IMR-90 (cell line): ENCODE results near the gene PSAPL1. TPM values are rescaled to one million over a fixed set of nuclear protein-coding genes. Genes with fewer than 3 reads are reported as not detected.

Source experiments
- ATAC-seq: fragments of 200-7000 bp; cut with Tn5 transposase; 2 replicates; pipeline ENCODE4 v1.9.1; 2020; ENCODE audit warnings: low read depth, mild to moderate bottlenecking, moderate library complexity
- BruUV-seq: library from RNA; stranded (reverse); fragments of 400-500 nt; replicated peaks from 2 replicates; lab custom pipeline; 2021; lab: Mats Ljungman, UMichigan
- CTCF ChIA-PET: fragments of 300-600 bp; formaldehyde crosslinking; extraction: SDS; loops from one replicate; lab custom pipeline; 2021; ENCODE audit warnings: antibody characterized with exemption; lab: Yijun Ruan, JAX
- POLR2A ChIA-PET: fragments of 300-600 bp; sonication (Branson Sonifier 250); formaldehyde crosslinking; loops from one replicate; lab custom pipeline; 2022; ENCODE audit warnings: antibody characterized with exemption; ENCODE audit not compliant: unreplicated experiment; lab: Charles Lee
- DNase-seq: peaks from one replicate; pipeline ENCODE4 v3.0.0; 2013
- H2AFZ ChIP-seq: replicated peaks from 2 replicates; pipeline ENCODE3; 2013; ENCODE audit warnings: low read length, mild to moderate bottlenecking; ENCODE audit not compliant: poor library complexity
- H2AK5ac ChIP-seq: 2 replicates; pipeline ENCODE4 v1.6.1; 2013; ENCODE audit warnings: low read depth, low read length, inconsistent platforms
- H2AK9ac ChIP-seq: replicated peaks from 2 replicates; pipeline ENCODE3; 2013; ENCODE audit warnings: mild to moderate bottlenecking, low read depth, low read length, moderate library complexity; ENCODE audit not compliant: poor library complexity
- H2BK120ac ChIP-seq: 2 replicates; pipeline ENCODE4 v1.6.1; 2013; ENCODE audit warnings: low read depth, low read length, inconsistent platforms
- H2BK15ac ChIP-seq: 3 replicates; pipeline ENCODE4 v1.6.1; 2013; ENCODE audit warnings: low read depth, low read length, inconsistent platforms
- H2BK20ac ChIP-seq: 2 replicates; pipeline ENCODE4 v1.6.1; 2013; ENCODE audit warnings: low read depth, mild to moderate bottlenecking, inconsistent platforms, low read length, moderate library complexity
- H2BK5ac ChIP-seq: 2 replicates; pipeline ENCODE4 v1.6.1; 2013; ENCODE audit warnings: mild to moderate bottlenecking, low read depth, low read length, inconsistent platforms; ENCODE audit not compliant: poor library complexity, severe bottlenecking
- H3K14ac ChIP-seq: replicated peaks from 2 replicates; pipeline ENCODE4 v1.6.1; 2013; ENCODE audit warnings: low read depth, low read length, inconsistent platforms
- H3K18ac ChIP-seq: 2 replicates; pipeline ENCODE4 v1.6.1; 2013; ENCODE audit warnings: low read depth, low read length, control low read depth
- H3K23ac ChIP-seq: 2 replicates; pipeline ENCODE4 v1.6.1; 2013; ENCODE audit warnings: low read depth, low read length, inconsistent platforms
- H3K27ac ChIP-seq: 2 replicates; pipeline ENCODE4 v1.5.1; 2013; ENCODE audit warnings: mild to moderate bottlenecking, control low read depth, low read length; ENCODE audit not compliant: insufficient read depth
- H3K27me3 ChIP-seq: 2 replicates; pipeline ENCODE4 v1.6.1; 2013; ENCODE audit warnings: low read length; ENCODE audit not compliant: control insufficient read depth, insufficient read depth
- H3K36me3 ChIP-seq: 2 replicates; pipeline ENCODE4 v1.6.1; 2013; ENCODE audit warnings: low read length, mixed read lengths; ENCODE audit not compliant: control insufficient read depth, insufficient read depth
- H3K4ac ChIP-seq: 2 replicates; pipeline ENCODE4 v1.6.1; 2013; ENCODE audit warnings: low read depth, low read length, inconsistent platforms
- H3K4me1 ChIP-seq: 2 replicates; pipeline ENCODE4 v1.6.1; 2013; ENCODE audit warnings: low read length, mixed read lengths; ENCODE audit not compliant: control insufficient read depth, insufficient read depth
- H3K4me2 ChIP-seq: 2 replicates; pipeline ENCODE4 v1.6.1; 2013; ENCODE audit warnings: low read depth, mild to moderate bottlenecking, control low read depth, low read length, moderate library complexity
- H3K4me3 ChIP-seq: 2 replicates; pipeline ENCODE4 v1.5.1; 2013; ENCODE audit warnings: low read depth, mild to moderate bottlenecking, control low read depth, low read length, moderate library complexity; ENCODE audit not compliant: insufficient read depth
- H3K56ac ChIP-seq: 2 replicates; pipeline ENCODE4 v1.6.1; 2013; ENCODE audit warnings: low read length, inconsistent platforms; ENCODE audit not compliant: insufficient read depth; ENCODE audit errors: extremely low read depth
- H3K79me1 ChIP-seq, 2 experiments: 2 replicates each; pipeline ENCODE4 v1.6.1; 2013; ENCODE audit warnings: low read length in 2 of 2, inconsistent platforms in 1 of 2, low read depth in 1 of 2
- H3K9ac ChIP-seq: 2 replicates; pipeline ENCODE4 v1.6.1; 2013; ENCODE audit warnings: low read depth, low read length, control low read depth
- H3K9me1 ChIP-seq: 2 replicates; pipeline ENCODE4 v1.6.1; 2013; ENCODE audit warnings: low read length, inconsistent platforms; ENCODE audit not compliant: insufficient read depth
- H3K9me3 ChIP-seq: 2 replicates; pipeline ENCODE4 v1.6.1; 2013; ENCODE audit warnings: low read length; ENCODE audit not compliant: control insufficient read depth, insufficient read depth
- H4K20me1 ChIP-seq: 2 replicates; pipeline ENCODE4 v1.6.1; 2013; ENCODE audit warnings: low read length, inconsistent platforms; ENCODE audit not compliant: insufficient read depth
- H4K5ac ChIP-seq: 2 replicates; pipeline ENCODE4 v1.6.1; 2013; ENCODE audit warnings: mild to moderate bottlenecking, low read depth, low read length, control low read depth
- H4K8ac ChIP-seq, 2 experiments: 2 replicates each; pipeline ENCODE4 v1.6.1; 2013; ENCODE audit warnings: low read depth in 2 of 2, low read length in 2 of 2, control low read depth in 1 of 2, inconsistent platforms in 1 of 2
- H4K91ac ChIP-seq: 2 replicates; pipeline ENCODE4 v1.6.1; 2013; ENCODE audit warnings: low read depth, low read length, inconsistent platforms; ENCODE audit not compliant: insufficient read depth
- CHD1 ChIP-seq: IDR thresholded peaks from 2 replicates; pipeline ENCODE4 v1.6.1; 2012; ENCODE audit warnings: low read depth, low read length, improper control_type of control experiment
- FOS ChIP-seq: fragments of 150-350 bp; IDR thresholded peaks from 2 replicates; pipeline ENCODE4 v1.6.1; 2016; ENCODE audit warnings: low read depth, low read length
- MAFK ChIP-seq: IDR thresholded peaks from 2 replicates; pipeline ENCODE4 v1.6.1; 2012; ENCODE audit warnings: low read depth, low read length, improper control_type of control experiment
- RAD21 ChIP-seq: IDR thresholded peaks from 2 replicates; pipeline ENCODE4 v1.6.1; 2012; ENCODE audit warnings: low read length, improper control_type of control experiment
- RCOR1 ChIP-seq: IDR thresholded peaks from 2 replicates; pipeline ENCODE4 v1.6.1; 2012; ENCODE audit warnings: mild to moderate bottlenecking, low read length, improper control_type of control experiment; ENCODE audit not compliant: insufficient replicate concordance
- WGBS, 2 experiments: methylation state at CpG; one replicate each; pipeline versions ENCODE4 v1.1.5 to v1.1.7; 2013; ENCODE audit warnings: missing lambda C conversion rate in 2 of 2; ENCODE audit not compliant: insufficient read length in 1 of 2; ENCODE audit errors: extremely low coverage in 2 of 2; 5-methylcytosine and 5-hydroxymethylcytosine counted together
- dilution Hi-C: fragments of 300-500 bp; cut with HindIII; formaldehyde crosslinking; loops from one replicate; pipeline ENCODE4 v1.14.3; 2018; ENCODE audit warnings: low sequenced_read_pairs; ENCODE audit not compliant: unreplicated experiment
- in situ Hi-C: fragments of 300-500 bp; cut with MboI; formaldehyde crosslinking; loops from 3 replicates; pipeline ENCODE4 v1.14.3; 2019; ENCODE audit warnings: low sequenced_read_pairs, inconsistent platforms, mixed read lengths
- intact Hi-C: fragments of 100-400 bp; cut with micrococcal nuclease; formaldehyde crosslinking; loops from 2 replicates; pipeline ENCODE4 v1.10.0; 2022
- polyA plus RNA-seq, 3 experiments: library from polyadenylated mRNA; depleted of rRNA; stranded (reverse); fragments of >200 nt; gene quantifications; 2 replicates each; pipeline ENCODE4 v1.2.3, GENCODE V29; 2012; ENCODE audit warnings: low replicate concordance in 1 of 3
- total RNA-seq: library from RNA; depleted of rRNA; stranded (reverse); fragments of >200 nt; gene quantifications from 2 replicates; pipeline ENCODE4 v1.2.3, GENCODE V29; 2012
- TF ChIP-seq, protein P1 (sequence below): conservative IDR thresholded peaks from 2 replicates; pipeline ENCODE4 v1.5.1; 2012; ENCODE audit warnings: mild to moderate bottlenecking, low read depth, low read length, improper control_type of control experiment
- TF ChIP-seq, protein P2 (sequence below): fragments of 150-350 bp; IDR thresholded peaks from 2 replicates; pipeline ENCODE4 v1.6.1; 2016; ENCODE audit warnings: low read depth, mild to moderate bottlenecking, low read length, moderate library complexity, borderline replicate concordance

The PSAPL1 gene
- total and polyA plus RNA-seq, 2 of the 4 experiments (the other 2 are of a cell fraction): not detected

DNA sequence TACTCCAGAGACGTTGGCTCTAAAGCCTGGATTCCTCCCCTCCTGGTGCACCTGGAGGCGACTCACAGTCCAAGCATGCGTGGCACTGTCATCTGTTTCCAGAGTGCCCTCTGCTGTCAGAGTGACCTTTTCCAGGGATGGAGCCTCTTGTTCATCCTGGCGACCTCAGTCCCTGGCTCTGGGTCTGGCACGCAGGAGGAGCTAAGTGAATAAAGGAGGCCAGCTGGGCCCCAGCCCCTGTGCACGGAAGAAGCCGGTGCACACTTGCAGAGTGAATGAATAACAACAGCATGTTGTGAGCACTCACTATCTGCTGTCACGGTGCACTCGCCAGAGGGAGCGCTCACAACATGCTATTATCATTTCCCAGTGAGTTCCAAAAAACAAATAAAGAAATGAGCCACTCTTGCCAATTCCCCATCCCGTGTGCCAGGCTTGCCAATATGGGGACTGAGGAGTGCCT, 27.8 kb upstream of the PSAPL1 start:
- no peak overlapping the region for H3K4me2 ChIP-seq
- H3K9ac ChIP-seq: no peak overlapping the region
- no TSS peak for BruUV-seq
- no peak overlapping the region for H2AFZ ChIP-seq
- no peaks in the 10 kb centered on the region for H4K20me1 ChIP-seq
- 42% methylated on average over 8 of the region's 11 CpGs; no CpG with 5 or more reads in 1 of the 2 experiments for whole genome bisulfite sequencing, 2 experiments
- H4K8ac ChIP-seq: no peak overlapping the region
- H2BK15ac ChIP-seq: no peak overlapping the region
- H3K4me3 ChIP-seq: no peak overlapping the region
- H2BK20ac ChIP-seq: no peak overlapping the region
- peak overlapping the region; percentile 51 for H2AK9ac ChIP-seq
- dilution Hi-C loops (no loop called here), in situ Hi-C loops (no loop called here), intact Hi-C loops (no loop called here)
- POLR2A ChIA-PET: no interaction called here
- no peaks in the 10 kb centered on the region for H3K4me1 ChIP-seq
- no peak for TF ChIP-seq MAFK
- no peak for TF ChIP-seq RCOR1
- TF ChIP-seq, protein P1, sequence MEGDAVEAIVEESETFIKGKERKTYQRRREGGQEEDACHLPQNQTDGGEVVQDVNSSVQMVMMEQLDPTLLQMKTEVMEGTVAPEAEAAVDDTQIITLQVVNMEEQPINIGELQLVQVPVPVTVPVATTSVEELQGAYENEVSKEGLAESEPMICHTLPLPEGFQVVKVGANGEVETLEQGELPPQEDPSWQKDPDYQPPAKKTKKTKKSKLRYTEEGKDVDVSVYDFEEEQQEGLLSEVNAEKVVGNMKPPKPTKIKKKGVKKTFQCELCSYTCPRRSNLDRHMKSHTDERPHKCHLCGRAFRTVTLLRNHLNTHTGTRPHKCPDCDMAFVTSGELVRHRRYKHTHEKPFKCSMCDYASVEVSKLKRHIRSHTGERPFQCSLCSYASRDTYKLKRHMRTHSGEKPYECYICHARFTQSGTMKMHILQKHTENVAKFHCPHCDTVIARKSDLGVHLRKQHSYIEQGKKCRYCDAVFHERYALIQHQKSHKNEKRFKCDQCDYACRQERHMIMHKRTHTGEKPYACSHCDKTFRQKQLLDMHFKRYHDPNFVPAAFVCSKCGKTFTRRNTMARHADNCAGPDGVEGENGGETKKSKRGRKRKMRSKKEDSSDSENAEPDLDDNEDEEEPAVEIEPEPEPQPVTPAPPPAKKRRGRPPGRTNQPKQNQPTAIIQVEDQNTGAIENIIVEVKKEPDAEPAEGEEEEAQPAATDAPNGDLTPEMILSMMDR: 0 out of 2 replicates have a peak, but pooled peaks have one; percentile 8
- TF ChIP-seq FOS: no peak
- TF ChIP-seq RAD21: no peak
- TF ChIP-seq, protein P2, sequence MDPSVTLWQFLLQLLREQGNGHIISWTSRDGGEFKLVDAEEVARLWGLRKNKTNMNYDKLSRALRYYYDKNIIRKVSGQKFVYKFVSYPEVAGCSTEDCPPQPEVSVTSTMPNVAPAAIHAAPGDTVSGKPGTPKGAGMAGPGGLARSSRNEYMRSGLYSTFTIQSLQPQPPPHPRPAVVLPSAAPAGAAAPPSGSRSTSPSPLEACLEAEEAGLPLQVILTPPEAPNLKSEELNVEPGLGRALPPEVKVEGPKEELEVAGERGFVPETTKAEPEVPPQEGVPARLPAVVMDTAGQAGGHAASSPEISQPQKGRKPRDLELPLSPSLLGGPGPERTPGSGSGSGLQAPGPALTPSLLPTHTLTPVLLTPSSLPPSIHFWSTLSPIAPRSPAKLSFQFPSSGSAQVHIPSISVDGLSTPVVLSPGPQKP: no peak
- TF ChIP-seq CHD1: no peak
- no peak overlapping the region for H2AK5ac ChIP-seq
- peaks cover 4% of the 10 kb centered on the region; the same call in 1 of the 2 replicates for H3K9me3 ChIP-seq
- H3K4ac ChIP-seq: no peak overlapping the region
- H2BK120ac ChIP-seq: no peak overlapping the region
- no peak overlapping the region for H3K56ac ChIP-seq
- CTCF ChIA-PET: interaction anchor here (0.7 kb wide), 1 partner anchor 44 kb away, joined by 3 read pairs; no protein-coding TSS in a partner anchor
- no peak overlapping the region for H2BK5ac ChIP-seq
- peak; percentile 2 for DNase-seq
- no peak overlapping the region for H4K5ac ChIP-seq
- peaks cover 30% of the 10 kb centered on the region for H3K27me3 ChIP-seq
- no peak overlapping the region for H3K14ac ChIP-seq
- no peak overlapping the region for H3K18ac ChIP-seq
- H3K36me3 ChIP-seq: no peaks in the 10 kb centered on the region
- H3K23ac ChIP-seq: no peak overlapping the region
- H3K9me1 ChIP-seq: no peaks in the 10 kb centered on the region
- no peak overlapping the region for H3K27ac ChIP-seq
- ATAC-seq: no peak
- no peak overlapping the region for H4K91ac ChIP-seq
- H3K79me1 ChIP-seq: no peaks in the 10 kb centered on the region
